ENCODE measurements around the gene NCBP2L.

DNA sequence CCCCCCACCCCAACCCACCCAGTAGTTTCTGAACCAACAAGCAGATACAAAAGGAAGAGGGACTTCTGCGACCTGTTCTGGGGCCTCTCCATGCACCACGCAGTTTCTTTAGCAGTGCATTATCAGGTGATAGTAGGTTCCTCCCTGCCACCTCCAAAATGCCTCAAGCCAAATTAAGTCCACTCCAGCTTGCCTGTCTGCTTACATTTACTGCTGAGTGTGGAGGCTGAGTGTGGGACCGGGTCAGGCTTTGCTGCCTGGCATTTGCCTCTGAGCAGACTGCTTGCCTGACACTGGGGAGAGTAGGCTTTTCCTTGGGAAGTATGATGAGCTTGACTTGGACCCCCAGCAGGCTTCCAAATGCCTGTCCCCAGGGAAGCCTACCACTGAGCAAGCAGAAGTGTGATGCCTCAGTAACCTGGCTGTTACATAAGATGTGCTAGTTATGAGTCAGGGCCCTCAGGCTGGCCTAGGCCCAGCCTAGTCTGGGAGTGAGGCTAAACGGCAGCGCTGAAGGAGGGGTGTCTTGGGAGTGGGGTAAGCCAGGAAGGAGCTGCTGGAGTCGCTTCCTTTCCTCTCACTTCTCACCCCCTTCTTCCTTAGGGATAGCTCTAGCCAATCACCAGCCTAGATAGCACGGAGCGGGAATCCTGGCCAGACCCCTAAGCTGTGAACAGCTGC is 10.9 kb upstream of the NCBP2L start:
- TF ChIP-seq, protein P1, sequence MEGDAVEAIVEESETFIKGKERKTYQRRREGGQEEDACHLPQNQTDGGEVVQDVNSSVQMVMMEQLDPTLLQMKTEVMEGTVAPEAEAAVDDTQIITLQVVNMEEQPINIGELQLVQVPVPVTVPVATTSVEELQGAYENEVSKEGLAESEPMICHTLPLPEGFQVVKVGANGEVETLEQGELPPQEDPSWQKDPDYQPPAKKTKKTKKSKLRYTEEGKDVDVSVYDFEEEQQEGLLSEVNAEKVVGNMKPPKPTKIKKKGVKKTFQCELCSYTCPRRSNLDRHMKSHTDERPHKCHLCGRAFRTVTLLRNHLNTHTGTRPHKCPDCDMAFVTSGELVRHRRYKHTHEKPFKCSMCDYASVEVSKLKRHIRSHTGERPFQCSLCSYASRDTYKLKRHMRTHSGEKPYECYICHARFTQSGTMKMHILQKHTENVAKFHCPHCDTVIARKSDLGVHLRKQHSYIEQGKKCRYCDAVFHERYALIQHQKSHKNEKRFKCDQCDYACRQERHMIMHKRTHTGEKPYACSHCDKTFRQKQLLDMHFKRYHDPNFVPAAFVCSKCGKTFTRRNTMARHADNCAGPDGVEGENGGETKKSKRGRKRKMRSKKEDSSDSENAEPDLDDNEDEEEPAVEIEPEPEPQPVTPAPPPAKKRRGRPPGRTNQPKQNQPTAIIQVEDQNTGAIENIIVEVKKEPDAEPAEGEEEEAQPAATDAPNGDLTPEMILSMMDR (conservative IDR thresholded peaks at IDR 0.05; ENCODE audit: low read length) = no peak
- TF ChIP-seq EZH2phosphoT487 (IDR thresholded peaks at IDR 0.05; ENCODE audit: borderline replicate concordance) = no peak

Data from Loucy (cell line).